ENCODE measurements around the gene AREL1.

AREL1 gene

GRCh38 chr14:74637178-74637550 lies 75.7 kb downstream of the AREL1 start:
- DNase-seq (ENCODE audit: low read depth, low spot score): no peak

GRCh38 chr14:74636424-74637177 lies 76.3 kb downstream of the AREL1 start:
- no peak for DNase-seq (ENCODE audit: low read depth, low spot score)

DNA sequence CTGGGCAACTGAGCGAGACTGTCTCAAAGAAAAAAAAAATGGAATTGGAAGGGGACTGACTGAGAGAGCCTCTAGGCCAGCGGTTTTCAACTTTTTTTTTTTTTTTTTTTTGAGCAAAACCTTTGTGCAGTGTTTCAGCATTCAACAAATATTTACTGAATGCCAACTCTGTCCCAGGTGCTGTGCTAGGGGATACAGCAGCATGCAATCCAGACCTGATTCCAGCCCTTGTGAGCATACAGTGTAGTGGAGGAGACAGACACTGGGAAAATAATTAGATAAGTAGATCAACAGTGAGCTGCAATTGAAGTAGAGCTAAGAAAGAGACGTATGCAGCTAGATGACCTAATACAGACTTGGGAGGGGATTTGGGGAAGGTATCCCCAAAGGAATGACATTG lies 77.0 kb downstream of the AREL1 start:
- no peak for DNase-seq (ENCODE audit: low read depth, low spot score)

DNA sequence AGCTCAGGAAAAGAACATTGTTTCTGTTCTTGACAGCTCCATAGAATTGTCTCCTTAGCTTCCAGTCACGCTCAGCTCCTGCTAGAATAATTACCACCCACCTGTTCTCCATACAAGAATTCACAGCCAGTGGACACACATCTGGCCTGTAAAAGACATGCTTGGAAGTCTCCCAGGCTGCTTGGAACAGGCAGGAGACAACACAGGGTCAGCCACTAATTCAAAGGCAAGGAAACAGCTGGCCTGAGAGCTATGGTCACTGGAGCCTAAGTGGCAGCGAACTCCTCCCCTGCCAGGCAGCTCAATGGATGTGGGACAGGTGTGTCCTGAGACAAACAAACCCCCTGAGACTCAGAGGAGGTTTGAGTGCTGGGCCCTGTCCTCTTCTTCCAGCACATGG lies 77.9 kb downstream of the AREL1 start:
- DNase-seq (ENCODE audit: low read depth, low spot score): no peak

GRCh38 chr14:74634481-74634880 lies 78.4 kb downstream of the AREL1 start:
- no peak for DNase-seq (ENCODE audit: low read depth, low spot score)

GRCh38 chr14:74630881-74631690 lies 81.8 kb downstream of the AREL1 start:
- DNase-seq (ENCODE audit: low read depth, low spot score): no peak

- DNase-seq (ENCODE audit: low read depth, low spot score): no peak
These were observed 84.5 kb downstream of the AREL1 start for GRCh38 chr14:74628418-74628817.

DNA sequence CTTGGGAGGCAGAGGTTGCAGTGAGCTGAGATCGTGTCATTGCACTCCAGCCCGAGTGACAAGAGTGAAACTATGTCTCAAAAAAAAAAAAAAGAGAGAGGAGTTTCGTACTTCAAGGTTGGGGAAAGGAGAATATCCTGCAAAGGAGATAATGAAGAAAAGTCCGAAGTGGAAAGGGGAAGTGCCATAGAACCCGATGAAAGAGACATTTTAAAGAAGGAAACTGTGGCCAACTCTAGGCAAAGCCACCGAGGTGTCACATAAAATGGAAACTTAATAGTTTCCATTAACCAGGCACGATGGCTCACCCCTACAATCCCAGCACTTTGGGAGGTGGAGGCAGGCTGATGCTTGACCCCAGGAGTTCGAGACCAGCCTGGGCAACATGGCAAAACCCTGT lies 85.8 kb downstream of the AREL1 start:
- DNase-seq (ENCODE audit: low read depth, low spot score): no peak

GRCh38 chr14:74622257-74622656 lies 90.6 kb downstream of the AREL1 start:
- DNase-seq (ENCODE audit: low read depth, low spot score): no peak

DNA sequence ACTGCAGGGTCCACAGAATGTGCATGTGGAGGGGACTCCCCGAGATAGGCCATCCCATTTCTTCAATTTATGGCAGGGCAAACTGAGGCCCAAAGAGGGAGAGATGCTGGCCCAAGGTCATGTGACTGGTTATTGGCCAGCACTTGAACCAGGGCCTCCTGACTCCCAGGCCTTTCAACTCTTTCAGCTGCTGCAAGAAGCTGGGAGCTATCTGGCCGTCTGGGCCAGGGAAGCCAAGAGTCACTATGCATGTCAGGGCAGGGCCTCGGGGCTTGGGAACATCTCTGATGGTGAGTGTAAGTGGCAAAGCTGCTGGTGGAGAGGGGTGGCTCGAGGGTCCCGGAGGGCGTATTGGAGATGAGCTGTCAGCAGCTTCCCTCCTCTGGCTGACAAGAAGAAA lies 91.3 kb downstream of the AREL1 start:
- no peak for DNase-seq (ENCODE audit: low read depth, low spot score)

GRCh38 chr14:74620923-74621322 lies 92.0 kb downstream of the AREL1 start:
- no peak for DNase-seq (ENCODE audit: low read depth, low spot score)

- DNase-seq (ENCODE audit: low read depth, low spot score): no peak
These were observed 92.4 kb downstream of the AREL1 start for GRCh38 chr14:74620497-74620921.

- DNase-seq (ENCODE audit: low read depth, low spot score): no peak
These were observed 93.2 kb downstream of the AREL1 start for GRCh38 chr14:74619672-74620131.

GRCh38 chr14:74618078-74618952 lies 94.6 kb downstream of the AREL1 start:
- DNase-seq (ENCODE audit: low read depth, low spot score): no peak

GRCh38 chr14:74616996-74617700 lies 95.7 kb downstream of the AREL1 start:
- DNase-seq (ENCODE audit: low read depth, low spot score): no peak

DNA sequence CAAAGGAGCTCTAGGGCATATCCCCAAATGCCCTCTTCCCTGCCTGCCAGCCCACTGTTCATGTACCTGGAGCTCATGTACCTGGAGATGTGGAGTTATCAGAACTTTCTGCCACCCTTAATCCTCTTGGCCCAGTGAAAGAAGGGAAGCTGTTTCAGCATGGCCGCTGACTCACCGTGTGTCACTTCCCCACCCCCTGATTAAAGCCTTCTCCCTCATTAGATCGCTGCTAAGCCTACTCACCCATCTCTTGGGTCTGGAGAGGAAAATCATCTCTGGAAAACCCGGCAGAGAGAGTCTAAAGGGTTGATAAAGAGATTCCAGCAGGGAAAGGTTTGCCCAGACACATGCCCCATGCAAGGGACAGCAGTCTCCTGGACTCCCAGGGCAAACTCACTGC lies 96.4 kb downstream of the AREL1 start:
- no peak for DNase-seq (ENCODE audit: low read depth, low spot score)

DNA sequence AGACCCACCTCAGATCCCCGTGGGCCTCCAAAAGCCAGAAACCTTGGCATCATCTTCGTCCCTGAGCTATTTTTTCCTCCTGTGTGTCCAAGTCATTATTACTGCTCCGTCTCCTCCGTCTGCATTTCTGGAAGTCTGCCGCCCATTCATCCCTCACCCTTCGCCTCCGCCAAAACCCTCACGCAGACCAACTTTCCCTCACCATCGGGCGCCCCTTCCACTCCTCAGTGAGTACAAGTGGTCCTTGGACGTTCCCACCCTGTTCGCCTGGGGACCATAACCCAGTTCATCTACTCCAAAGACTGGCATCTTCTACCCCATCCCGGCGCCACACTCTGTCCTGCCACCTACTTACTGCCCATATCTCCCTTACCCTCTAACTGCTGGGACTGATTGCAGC lies 97.1 kb downstream of the AREL1 start:
- no peak for DNase-seq (ENCODE audit: low read depth, low spot score)

DNA sequence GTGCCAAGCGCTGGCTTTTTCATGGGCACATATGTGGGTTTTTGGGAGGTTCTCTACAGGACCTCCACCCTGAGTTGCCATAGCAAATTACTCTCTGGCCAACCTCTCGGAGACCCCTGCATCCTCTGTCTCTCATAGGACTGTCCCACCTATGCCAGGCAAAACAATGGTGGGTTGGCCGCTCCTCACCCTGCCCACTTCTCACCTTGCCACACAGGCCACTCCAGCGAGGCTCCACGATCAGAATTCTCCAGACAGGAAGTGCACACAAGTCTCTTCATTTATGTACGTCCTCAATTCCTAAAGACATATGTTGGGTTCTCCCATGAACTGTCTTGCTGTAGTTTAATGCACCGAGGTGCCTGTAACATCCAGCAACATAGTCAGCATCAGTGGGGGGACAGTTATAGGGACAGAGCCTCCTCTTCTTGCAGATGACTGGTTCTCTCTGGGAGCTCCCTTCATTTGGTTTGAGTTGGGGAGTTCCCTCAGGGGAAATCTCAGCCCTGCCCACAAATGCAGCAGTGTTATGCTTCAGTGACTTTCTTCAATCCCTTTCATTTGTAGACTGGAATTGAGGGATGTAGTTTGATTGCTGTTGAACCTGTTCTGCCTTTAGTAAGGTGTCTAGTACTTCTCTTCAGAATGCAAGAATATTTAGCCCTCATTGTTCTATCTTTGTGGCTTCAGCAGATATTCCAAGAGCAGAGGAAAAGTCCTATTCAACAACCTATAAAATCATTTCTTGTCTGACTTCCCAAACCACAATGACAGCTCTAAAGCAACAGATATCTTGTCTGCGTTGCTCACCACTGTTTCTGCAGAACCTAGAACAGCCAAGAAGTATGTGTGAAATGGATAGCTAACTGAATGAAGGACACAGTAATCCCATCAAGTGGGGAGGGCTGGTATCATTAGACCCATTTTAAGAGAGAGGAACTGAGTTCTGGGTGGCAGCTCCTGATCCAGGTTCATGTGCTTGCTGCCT lies 98.1 kb downstream of the AREL1 start:
- no peak for DNase-seq (ENCODE audit: low read depth, low spot score)

DNA sequence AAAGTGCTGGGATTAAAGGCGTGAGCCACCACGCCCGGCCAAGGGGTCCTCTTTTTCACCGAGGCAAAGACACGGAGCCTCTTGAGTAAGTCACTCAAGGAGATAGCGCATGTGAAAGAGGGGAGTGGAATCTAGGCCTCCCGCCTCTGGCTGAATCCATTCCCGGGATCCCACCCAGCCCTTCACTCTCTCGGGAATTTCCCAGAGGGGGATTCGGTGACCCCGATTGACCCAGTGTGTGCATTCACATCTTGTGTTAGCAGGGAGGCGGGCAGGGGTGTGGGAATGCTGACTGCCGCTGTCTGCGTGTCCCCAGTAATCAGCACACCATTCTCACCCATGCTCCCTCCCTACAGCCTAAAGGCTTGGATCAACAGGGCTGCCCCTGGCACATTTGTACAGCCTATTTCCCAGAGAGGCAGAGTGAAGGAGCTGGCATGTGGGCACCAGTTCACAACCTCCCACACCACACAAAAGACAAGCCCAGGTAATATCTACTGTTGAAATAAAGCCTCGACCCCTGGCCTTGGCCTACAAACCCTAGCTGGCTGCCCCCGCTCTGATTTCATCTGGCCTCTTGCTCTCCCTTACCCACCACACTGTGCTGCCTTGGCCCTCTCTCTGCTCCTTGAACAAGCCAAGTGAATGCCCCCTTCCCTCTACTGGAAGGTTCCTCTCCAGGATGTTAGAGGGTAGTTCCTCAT lies 99.5 kb downstream of the AREL1 start:
- DNase-seq (ENCODE audit: low read depth, low spot score): no peak
